Measurements from ENCODE around the gene IRF2BP2.

IRF2BP2 gene

GRCh38 chr1:234593771-234594504 lies 16.0 kb downstream of the IRF2BP2 start:
- no peak overlapping the region for H3K27ac ChIP-seq (ENCODE audit: low read length)
- H3K27me3 ChIP-seq (ENCODE audit: control insufficient read depth, insufficient read depth, low read length): no peaks in the 10 kb centered on the region
- no peaks in the 10 kb centered on the region for H3K9me3 ChIP-seq (ENCODE audit: control insufficient read depth, low read depth, low read length)
- no peak overlapping the region for H3K9ac ChIP-seq (ENCODE audit: low read length)
- H3K4me1 ChIP-seq (ENCODE audit: control insufficient read depth, low read depth, low read length): no peaks in the 10 kb centered on the region
- no peaks in the 10 kb centered on the region for H3K36me3 ChIP-seq (ENCODE audit: control insufficient read depth, low read depth, low read length)
- no peak overlapping the region for H3K4me3 ChIP-seq (ENCODE audit: low read length)

- Histone ChIP-seq H3K36me3 (ENCODE audit: control insufficient read depth, low read depth, low read length) (no peaks in the 10 kb centered on the region), H3K27ac (ENCODE audit: low read length) (no peak overlapping the region), H3K4me1 (ENCODE audit: control insufficient read depth, low read depth, low read length) (no peaks in the 10 kb centered on the region), H3K9me3 (ENCODE audit: control insufficient read depth, low read depth, low read length) (no peaks in the 10 kb centered on the region), H3K4me3 (ENCODE audit: low read length) (no peak overlapping the region), H3K27me3 (ENCODE audit: control insufficient read depth, insufficient read depth, low read length) (no peaks in the 10 kb centered on the region), H3K9ac (ENCODE audit: low read length) (no peak overlapping the region)
Observed at GRCh38 chr1:234593109-234593508, 16.9 kb downstream of the IRF2BP2 start.

GRCh38 chr1:234592240-234592639 lies 17.7 kb downstream of the IRF2BP2 start:
- Histone ChIP-seq H3K9me3 (ENCODE audit: control insufficient read depth, low read depth, low read length) (no peaks in the 10 kb centered on the region), H3K27ac (ENCODE audit: low read length) (no peak overlapping the region), H3K27me3 (ENCODE audit: control insufficient read depth, insufficient read depth, low read length) (no peaks in the 10 kb centered on the region), H3K9ac (ENCODE audit: low read length) (no peak overlapping the region), H3K36me3 (ENCODE audit: control insufficient read depth, low read depth, low read length) (no peaks in the 10 kb centered on the region), H3K4me3 (ENCODE audit: low read length) (no peak overlapping the region), H3K4me1 (ENCODE audit: control insufficient read depth, low read depth, low read length) (no peaks in the 10 kb centered on the region)

GRCh38 chr1:234591131-234591530 lies 18.8 kb downstream of the IRF2BP2 start:
- Histone ChIP-seq H3K9me3 (ENCODE audit: control insufficient read depth, low read depth, low read length) (no peaks in the 10 kb centered on the region), H3K9ac (ENCODE audit: low read length) (no peak overlapping the region), H3K4me1 (ENCODE audit: control insufficient read depth, low read depth, low read length) (no peaks in the 10 kb centered on the region), H3K4me3 (ENCODE audit: low read length) (no peak overlapping the region), H3K27me3 (ENCODE audit: control insufficient read depth, insufficient read depth, low read length) (no peaks in the 10 kb centered on the region), H3K27ac (ENCODE audit: low read length) (no peak overlapping the region), H3K36me3 (ENCODE audit: control insufficient read depth, low read depth, low read length) (no peaks in the 10 kb centered on the region)

- Histone ChIP-seq H3K4me1 (ENCODE audit: control insufficient read depth, low read depth, low read length) (no peaks in the 10 kb centered on the region), H3K27me3 (ENCODE audit: control insufficient read depth, insufficient read depth, low read length) (no peaks in the 10 kb centered on the region), H3K4me3 (ENCODE audit: low read length) (no peak overlapping the region), H3K27ac (ENCODE audit: low read length) (no peak overlapping the region), H3K9me3 (ENCODE audit: control insufficient read depth, low read depth, low read length) (no peaks in the 10 kb centered on the region), H3K9ac (ENCODE audit: low read length) (no peak overlapping the region), H3K36me3 (ENCODE audit: control insufficient read depth, low read depth, low read length) (no peaks in the 10 kb centered on the region)
Observed at GRCh38 chr1:234589854-234590620, 19.9 kb downstream of the IRF2BP2 start.

- Histone ChIP-seq H3K4me3 (ENCODE audit: low read length) (no peak overlapping the region), H3K36me3 (ENCODE audit: control insufficient read depth, low read depth, low read length) (no peaks in the 10 kb centered on the region), H3K27me3 (ENCODE audit: control insufficient read depth, insufficient read depth, low read length) (no peaks in the 10 kb centered on the region), H3K4me1 (ENCODE audit: control insufficient read depth, low read depth, low read length) (no peaks in the 10 kb centered on the region), H3K9ac (ENCODE audit: low read length) (no peak overlapping the region), H3K27ac (ENCODE audit: low read length) (no peak overlapping the region), H3K9me3 (ENCODE audit: control insufficient read depth, low read depth, low read length) (no peaks in the 10 kb centered on the region)
Observed at GRCh38 chr1:234589064-234589800, 20.7 kb downstream of the IRF2BP2 start.

- Histone ChIP-seq H3K4me1 (ENCODE audit: control insufficient read depth, low read depth, low read length) (no peaks in the 10 kb centered on the region), H3K36me3 (ENCODE audit: control insufficient read depth, low read depth, low read length) (no peaks in the 10 kb centered on the region), H3K9me3 (ENCODE audit: control insufficient read depth, low read depth, low read length) (no peaks in the 10 kb centered on the region), H3K4me3 (ENCODE audit: low read length) (no peak overlapping the region), H3K27me3 (ENCODE audit: control insufficient read depth, insufficient read depth, low read length) (no peaks in the 10 kb centered on the region), H3K27ac (ENCODE audit: low read length) (no peak overlapping the region), H3K9ac (ENCODE audit: low read length) (no peak overlapping the region)
Observed at GRCh38 chr1:234588386-234588785, 21.6 kb downstream of the IRF2BP2 start.

- Histone ChIP-seq H3K9me3 (ENCODE audit: control insufficient read depth, low read depth, low read length) (no peaks in the 10 kb centered on the region), H3K27me3 (ENCODE audit: control insufficient read depth, insufficient read depth, low read length) (no peaks in the 10 kb centered on the region), H3K36me3 (ENCODE audit: control insufficient read depth, low read depth, low read length) (no peaks in the 10 kb centered on the region), H3K4me1 (ENCODE audit: control insufficient read depth, low read depth, low read length) (no peaks in the 10 kb centered on the region), H3K27ac (ENCODE audit: low read length) (no peak overlapping the region), H3K9ac (ENCODE audit: low read length) (no peak overlapping the region), H3K4me3 (ENCODE audit: low read length) (no peak overlapping the region)
Observed at GRCh38 chr1:234586892-234587485, 23.0 kb downstream of the IRF2BP2 start.

GRCh38 chr1:234586304-234586703 lies 23.7 kb downstream of the IRF2BP2 start:
- H3K4me1 ChIP-seq (ENCODE audit: control insufficient read depth, low read depth, low read length): no peaks in the 10 kb centered on the region
- H3K9ac ChIP-seq (ENCODE audit: low read length): no peak overlapping the region
- H3K27me3 ChIP-seq (ENCODE audit: control insufficient read depth, insufficient read depth, low read length): no peaks in the 10 kb centered on the region
- no peaks in the 10 kb centered on the region for H3K36me3 ChIP-seq (ENCODE audit: control insufficient read depth, low read depth, low read length)
- H3K9me3 ChIP-seq (ENCODE audit: control insufficient read depth, low read depth, low read length): no peaks in the 10 kb centered on the region
- no peak overlapping the region for H3K27ac ChIP-seq (ENCODE audit: low read length)
- no peak overlapping the region for H3K4me3 ChIP-seq (ENCODE audit: low read length)

GRCh38 chr1:234585330-234586055 lies 24.5 kb downstream of the IRF2BP2 start:
- no peaks in the 10 kb centered on the region for H3K27me3 ChIP-seq (ENCODE audit: control insufficient read depth, insufficient read depth, low read length)
- no peaks in the 10 kb centered on the region for H3K36me3 ChIP-seq (ENCODE audit: control insufficient read depth, low read depth, low read length)
- no peak overlapping the region for H3K27ac ChIP-seq (ENCODE audit: low read length)
- H3K4me3 ChIP-seq (ENCODE audit: low read length): no peak overlapping the region
- no peaks in the 10 kb centered on the region for H3K4me1 ChIP-seq (ENCODE audit: control insufficient read depth, low read depth, low read length)
- no peaks in the 10 kb centered on the region for H3K9me3 ChIP-seq (ENCODE audit: control insufficient read depth, low read depth, low read length)
- no peak overlapping the region for H3K9ac ChIP-seq (ENCODE audit: low read length)

- no peak overlapping the region for H3K27ac ChIP-seq (ENCODE audit: low read length)
- H3K9ac ChIP-seq (ENCODE audit: low read length): no peak overlapping the region
- H3K4me1 ChIP-seq (ENCODE audit: control insufficient read depth, low read depth, low read length): no peaks in the 10 kb centered on the region
Observed at GRCh38 chr1:234584926-234585325, 25.1 kb downstream of the IRF2BP2 start.

More at GRCh38 chr1:234584926-234585325, 25.1 kb downstream of the IRF2BP2 start:
- no peaks in the 10 kb centered on the region for H3K36me3 ChIP-seq (ENCODE audit: control insufficient read depth, low read depth, low read length)
- H3K27me3 ChIP-seq (ENCODE audit: control insufficient read depth, insufficient read depth, low read length): no peaks in the 10 kb centered on the region
- H3K4me3 ChIP-seq (ENCODE audit: low read length): no peak overlapping the region
- H3K9me3 ChIP-seq (ENCODE audit: control insufficient read depth, low read depth, low read length): no peaks in the 10 kb centered on the region

All from iPS-18a (cell line).